MM.1S (cell line): ENCODE measurements around the gene PDXDC1.

Experiments used
- EZH2 ChIP-seq: fragments of 300-600 bp; sonication (generic); optimal IDR thresholded peaks from 2 replicates; pipeline ENCODE3; 2017; ENCODE audit warnings: low read depth, mild to moderate bottlenecking, antibody characterized with exemption, low read length, mixed read lengths
- TF ChIP-seq, protein P1 (sequence below): fragments of 300-600 bp; sonication (generic); IDR thresholded peaks from 2 replicates; pipeline ENCODE4 v1.5.1; 2016; ENCODE audit warnings: antibody characterized with exemption, low read length, mixed read lengths

DNA sequence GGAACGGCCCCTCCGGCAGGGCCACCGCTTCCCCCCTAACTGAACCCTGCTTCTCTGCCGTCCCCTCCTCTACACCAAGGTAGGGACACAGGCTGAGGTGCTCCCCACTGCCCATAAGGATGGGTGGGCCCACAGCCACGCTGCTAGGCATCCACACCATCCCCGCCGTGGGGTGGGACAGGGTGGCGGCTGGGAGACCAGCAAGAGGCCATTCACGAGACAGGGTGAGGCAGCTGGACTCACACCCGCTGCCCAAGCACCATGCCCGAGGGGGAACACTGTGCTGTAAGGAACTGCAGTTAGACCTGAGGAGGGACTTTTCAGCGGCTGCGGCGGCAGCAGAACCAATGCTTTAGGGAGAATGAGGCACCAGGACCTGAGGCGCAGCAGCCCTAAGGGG is 166.8 kb downstream of the PDXDC1 start:
- TF ChIP-seq, protein P1, sequence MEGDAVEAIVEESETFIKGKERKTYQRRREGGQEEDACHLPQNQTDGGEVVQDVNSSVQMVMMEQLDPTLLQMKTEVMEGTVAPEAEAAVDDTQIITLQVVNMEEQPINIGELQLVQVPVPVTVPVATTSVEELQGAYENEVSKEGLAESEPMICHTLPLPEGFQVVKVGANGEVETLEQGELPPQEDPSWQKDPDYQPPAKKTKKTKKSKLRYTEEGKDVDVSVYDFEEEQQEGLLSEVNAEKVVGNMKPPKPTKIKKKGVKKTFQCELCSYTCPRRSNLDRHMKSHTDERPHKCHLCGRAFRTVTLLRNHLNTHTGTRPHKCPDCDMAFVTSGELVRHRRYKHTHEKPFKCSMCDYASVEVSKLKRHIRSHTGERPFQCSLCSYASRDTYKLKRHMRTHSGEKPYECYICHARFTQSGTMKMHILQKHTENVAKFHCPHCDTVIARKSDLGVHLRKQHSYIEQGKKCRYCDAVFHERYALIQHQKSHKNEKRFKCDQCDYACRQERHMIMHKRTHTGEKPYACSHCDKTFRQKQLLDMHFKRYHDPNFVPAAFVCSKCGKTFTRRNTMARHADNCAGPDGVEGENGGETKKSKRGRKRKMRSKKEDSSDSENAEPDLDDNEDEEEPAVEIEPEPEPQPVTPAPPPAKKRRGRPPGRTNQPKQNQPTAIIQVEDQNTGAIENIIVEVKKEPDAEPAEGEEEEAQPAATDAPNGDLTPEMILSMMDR = no peak
- TF ChIP-seq EZH2 = no peak
